A673 (cell line): Measurements from ENCODE around the gene CDKAL1. TPM values are rescaled to one million over a fixed set of nuclear protein-coding genes. Genes with fewer than 3 reads are reported as not detected.

Experiments used
- BruUV-seq: library from RNA; stranded (reverse); fragments of 400-500 nt; replicated peaks from 2 replicates; lab custom pipeline; 2021; lab: Mats Ljungman, UMichigan
- CTCF ChIA-PET: fragments of 300-600 bp; sonication (Branson Sonifier 250); formaldehyde crosslinking; loops from one replicate; lab custom pipeline; 2022; ENCODE audit warnings: antibody characterized with exemption; lab: Charles Lee
- POLR2A ChIA-PET: fragments of 300-600 bp; sonication (Branson Sonifier 250); formaldehyde crosslinking; loops from one replicate; lab custom pipeline; 2022; ENCODE audit warnings: antibody characterized with exemption; ENCODE audit not compliant: low non-redundant PET; lab: Charles Lee
- DNase-seq: peaks from one replicate; pipeline ENCODE4 v3.0.0-alpha.2; 2015; ENCODE audit warnings: low spot score
- H3K27ac ChIP-seq: fragments of 200-600 bp; sonication (generic); 2 replicates; pipeline ENCODE4 v1.5.1; 2016; ENCODE audit warnings: mixed run types, low read depth, mild to moderate bottlenecking, mixed read lengths, antibody characterized with exemption, low read length; ENCODE audit not compliant: poor library complexity, severe bottlenecking
- H3K27me3 ChIP-seq: fragments of 200-600 bp; sonication (generic); replicated peaks from 2 replicates; pipeline ENCODE4 v1.6.1; 2017; ENCODE audit warnings: mixed run types, low read depth, mild to moderate bottlenecking, mixed read lengths, antibody characterized with exemption, low read length; ENCODE audit not compliant: insufficient read depth, poor library complexity
- H3K36me3 ChIP-seq: fragments of 200-600 bp; sonication (generic); 2 replicates; pipeline ENCODE4 v1.6.1; 2016; ENCODE audit warnings: mixed run types, mild to moderate bottlenecking, mixed read lengths, antibody characterized with exemption, low read length; ENCODE audit not compliant: insufficient read depth, poor library complexity, severe bottlenecking
- H3K4me1 ChIP-seq: fragments of 200-600 bp; sonication (generic); 2 replicates; pipeline ENCODE4 v1.6.1; 2017; ENCODE audit warnings: mixed run types, mild to moderate bottlenecking, mixed read lengths, antibody characterized with exemption, low read length; ENCODE audit not compliant: insufficient read depth, poor library complexity, severe bottlenecking
- H3K4me3 ChIP-seq: fragments of 200-600 bp; sonication (generic); 2 replicates; pipeline ENCODE4 v1.5.1; 2016; ENCODE audit warnings: low read depth, mixed run types, mild to moderate bottlenecking, mixed read lengths, low read length; ENCODE audit not compliant: poor library complexity, severe bottlenecking
- H3K9me3 ChIP-seq: fragments of 200-600 bp; sonication (generic); 2 replicates; pipeline ENCODE4 v1.6.1; 2016; ENCODE audit warnings: mixed run types, low read depth, mild to moderate bottlenecking, mixed read lengths, antibody characterized with exemption, low read length; ENCODE audit not compliant: poor library complexity, severe bottlenecking
- EZH2 ChIP-seq: fragments of 200-600 bp; sonication (generic); IDR thresholded peaks from 2 replicates; pipeline ENCODE4 v1.6.1; 2017; ENCODE audit warnings: borderline replicate concordance, low read depth, mild to moderate bottlenecking, mixed read lengths, antibody characterized with exemption, low read length; ENCODE audit not compliant: poor library complexity, severe bottlenecking
- intact Hi-C: fragments of 100-400 bp; cut with micrococcal nuclease; formaldehyde crosslinking; loops from one replicate; pipeline ENCODE4 v1.10.0; 2022; ENCODE audit not compliant: unreplicated experiment
- total RNA-seq: library from RNA; stranded (reverse); gene quantifications from 2 replicates; pipeline ENCODE4 v1.2.3, GENCODE V29; 2021
- TF ChIP-seq, protein P1 (sequence below): fragments of 300-800, 200-600 bp; sonication (generic); conservative IDR thresholded peaks from 2 replicates; pipeline ENCODE4 v1.5.1; 2017; ENCODE audit warnings: low read depth, mild to moderate bottlenecking, antibody characterized with exemption, low read length, moderate library complexity, mixed read lengths

CDKAL1 gene
- total RNA-seq, 1 experiment from 2014 or later, result 35.5 TPM

GRCh38 chr6:21219856-21220255 is 685.6 kb downstream of the CDKAL1 start:
- no TSS peak for BruUV-seq
- CTCF ChIA-PET, result no interaction called here
- H3K9me3 ChIP-seq, result no peaks in the 10 kb centered on the region
- H3K27ac ChIP-seq, result no peak overlapping the region
- no peaks in the 10 kb centered on the region for H3K4me1 ChIP-seq
- intact Hi-C loops, result no loop called here
- no peaks in the 10 kb centered on the region for H3K36me3 ChIP-seq
- TF ChIP-seq, protein P1, sequence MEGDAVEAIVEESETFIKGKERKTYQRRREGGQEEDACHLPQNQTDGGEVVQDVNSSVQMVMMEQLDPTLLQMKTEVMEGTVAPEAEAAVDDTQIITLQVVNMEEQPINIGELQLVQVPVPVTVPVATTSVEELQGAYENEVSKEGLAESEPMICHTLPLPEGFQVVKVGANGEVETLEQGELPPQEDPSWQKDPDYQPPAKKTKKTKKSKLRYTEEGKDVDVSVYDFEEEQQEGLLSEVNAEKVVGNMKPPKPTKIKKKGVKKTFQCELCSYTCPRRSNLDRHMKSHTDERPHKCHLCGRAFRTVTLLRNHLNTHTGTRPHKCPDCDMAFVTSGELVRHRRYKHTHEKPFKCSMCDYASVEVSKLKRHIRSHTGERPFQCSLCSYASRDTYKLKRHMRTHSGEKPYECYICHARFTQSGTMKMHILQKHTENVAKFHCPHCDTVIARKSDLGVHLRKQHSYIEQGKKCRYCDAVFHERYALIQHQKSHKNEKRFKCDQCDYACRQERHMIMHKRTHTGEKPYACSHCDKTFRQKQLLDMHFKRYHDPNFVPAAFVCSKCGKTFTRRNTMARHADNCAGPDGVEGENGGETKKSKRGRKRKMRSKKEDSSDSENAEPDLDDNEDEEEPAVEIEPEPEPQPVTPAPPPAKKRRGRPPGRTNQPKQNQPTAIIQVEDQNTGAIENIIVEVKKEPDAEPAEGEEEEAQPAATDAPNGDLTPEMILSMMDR, result no peak
- no peak for TF ChIP-seq EZH2
- H3K4me3 ChIP-seq, result no peak overlapping the region
- POLR2A ChIA-PET, result no interaction called here
- H3K27me3 ChIP-seq, result no peaks in the 10 kb centered on the region
- DNase-seq, result no peak

DNA sequence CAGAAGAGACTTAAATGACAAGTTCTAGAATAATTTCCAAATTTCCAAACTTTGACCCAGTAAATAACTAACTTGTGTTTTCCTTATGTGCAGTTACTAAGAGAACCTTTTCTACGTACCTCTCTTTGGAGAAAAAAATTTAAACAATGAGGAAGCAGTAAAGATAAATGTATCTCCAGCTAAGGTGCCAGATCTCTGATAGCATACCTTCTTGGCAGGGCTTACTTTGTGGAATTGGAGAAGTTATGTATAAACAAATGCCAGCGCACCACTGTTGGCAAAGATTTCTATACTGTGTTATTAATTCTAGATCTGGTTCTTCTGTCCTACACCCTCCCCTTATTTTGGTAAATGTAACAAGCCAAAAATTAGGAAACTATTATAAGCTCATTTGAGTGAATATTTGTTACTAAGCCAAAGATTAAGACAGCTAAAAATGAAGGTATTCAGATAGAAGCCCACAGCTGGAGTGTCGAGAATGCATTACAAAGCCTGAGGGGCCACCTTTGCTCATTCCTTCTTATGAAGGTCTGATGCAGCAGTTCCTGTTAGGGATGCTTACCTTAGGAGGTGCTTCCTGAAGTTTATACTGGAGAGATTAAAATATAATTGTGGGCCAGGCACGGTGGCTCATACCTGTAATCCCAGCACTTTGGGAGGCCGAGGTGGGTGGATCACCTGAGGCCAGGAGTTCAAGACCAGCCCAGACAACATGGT is 686.2 kb downstream of the CDKAL1 start:
- BruUV-seq, result no TSS peak
- no peak overlapping the region for H3K4me3 ChIP-seq
- ChIA-PET CTCF (no interaction called here), POLR2A (no interaction called here)
- TF ChIP-seq, protein P1, result no peak
- TF ChIP-seq EZH2, result no peak
- intact Hi-C loops, result no loop called here
- H3K27ac ChIP-seq, result no peak overlapping the region
- no peaks in the 10 kb centered on the region for H3K4me1 ChIP-seq
- no peaks in the 10 kb centered on the region for H3K9me3 ChIP-seq
- no peaks in the 10 kb centered on the region for H3K27me3 ChIP-seq
- H3K36me3 ChIP-seq, result no peaks in the 10 kb centered on the region
- no peak for DNase-seq

DNA sequence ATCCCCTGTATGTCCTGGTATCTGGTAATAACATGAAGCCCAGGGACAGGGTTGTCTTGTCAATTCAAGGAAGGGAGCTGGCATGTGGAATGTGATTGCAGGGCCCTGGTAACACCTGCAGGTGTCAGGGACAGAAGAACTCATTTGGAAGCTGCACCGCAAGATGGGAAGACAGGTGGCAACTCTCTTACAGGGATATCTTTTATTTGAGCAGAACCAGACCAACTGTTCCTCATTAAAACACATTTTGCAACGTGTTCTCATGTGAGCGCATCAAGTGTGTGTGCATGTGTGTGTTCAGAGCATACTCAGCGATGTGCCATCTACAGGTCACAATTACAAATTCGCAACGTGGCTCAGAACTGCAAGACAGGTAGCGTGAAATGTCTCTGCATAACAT is 688.4 kb downstream of the CDKAL1 start:
- H3K4me3 ChIP-seq, result no peak overlapping the region
- no peaks in the 10 kb centered on the region for H3K4me1 ChIP-seq
- ChIA-PET CTCF (no interaction called here), POLR2A (no interaction called here)
- H3K9me3 ChIP-seq, result no peaks in the 10 kb centered on the region
- H3K27ac ChIP-seq, result no peak overlapping the region
- intact Hi-C loops, result no loop called here
- H3K36me3 ChIP-seq, result no peaks in the 10 kb centered on the region
- BruUV-seq, result no TSS peak
- TF ChIP-seq, protein P1, result 0 out of 2 replicates have a peak, but pooled peaks have one; percentile 10
- TF ChIP-seq EZH2, result no peak
- no peak for DNase-seq
- H3K27me3 ChIP-seq, result no peaks in the 10 kb centered on the region
